ENCODE measurements around the gene KRTAP27-1.

DNA sequence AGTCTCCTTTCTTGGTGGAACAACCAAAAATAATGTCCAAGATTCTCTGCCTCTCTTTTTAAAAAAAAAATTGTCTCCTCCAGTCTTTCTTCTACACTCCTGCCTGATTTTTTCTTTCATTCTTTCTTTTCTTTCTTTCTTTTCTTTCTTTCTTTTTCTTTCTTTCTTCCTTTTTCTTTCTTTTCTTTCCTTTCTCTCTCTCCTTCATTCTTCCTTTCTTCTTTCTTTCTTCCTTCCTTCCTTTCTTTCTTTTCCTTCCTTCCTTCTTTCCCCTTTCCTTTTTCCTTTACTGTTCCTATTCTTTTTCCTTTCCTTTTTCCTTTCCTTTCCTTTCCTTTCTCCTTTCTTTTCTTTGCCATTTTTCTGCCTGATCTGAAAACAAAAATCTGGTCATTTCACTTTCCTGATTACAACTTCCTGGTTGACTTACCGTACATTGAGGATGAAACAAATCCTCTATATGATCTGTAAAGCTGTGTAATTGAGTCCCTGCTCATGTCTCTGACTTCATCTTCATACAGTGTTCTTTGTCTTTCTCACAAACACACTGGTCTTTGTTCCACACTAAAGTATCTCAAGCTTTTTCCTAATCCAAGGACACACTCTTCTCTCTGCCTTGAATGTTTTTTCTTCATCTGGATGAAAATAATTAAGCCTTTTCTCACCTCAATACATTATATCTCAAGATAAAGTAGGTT, 17.0 kb upstream of the KRTAP27-1 start:
- TF ChIP-seq, protein P1, sequence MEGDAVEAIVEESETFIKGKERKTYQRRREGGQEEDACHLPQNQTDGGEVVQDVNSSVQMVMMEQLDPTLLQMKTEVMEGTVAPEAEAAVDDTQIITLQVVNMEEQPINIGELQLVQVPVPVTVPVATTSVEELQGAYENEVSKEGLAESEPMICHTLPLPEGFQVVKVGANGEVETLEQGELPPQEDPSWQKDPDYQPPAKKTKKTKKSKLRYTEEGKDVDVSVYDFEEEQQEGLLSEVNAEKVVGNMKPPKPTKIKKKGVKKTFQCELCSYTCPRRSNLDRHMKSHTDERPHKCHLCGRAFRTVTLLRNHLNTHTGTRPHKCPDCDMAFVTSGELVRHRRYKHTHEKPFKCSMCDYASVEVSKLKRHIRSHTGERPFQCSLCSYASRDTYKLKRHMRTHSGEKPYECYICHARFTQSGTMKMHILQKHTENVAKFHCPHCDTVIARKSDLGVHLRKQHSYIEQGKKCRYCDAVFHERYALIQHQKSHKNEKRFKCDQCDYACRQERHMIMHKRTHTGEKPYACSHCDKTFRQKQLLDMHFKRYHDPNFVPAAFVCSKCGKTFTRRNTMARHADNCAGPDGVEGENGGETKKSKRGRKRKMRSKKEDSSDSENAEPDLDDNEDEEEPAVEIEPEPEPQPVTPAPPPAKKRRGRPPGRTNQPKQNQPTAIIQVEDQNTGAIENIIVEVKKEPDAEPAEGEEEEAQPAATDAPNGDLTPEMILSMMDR (IDR thresholded peaks at IDR 0.05) = no peak
- TF ChIP-seq POLR2A (IDR thresholded peaks at IDR 0.05) = no peak

All from ovary (tissue), 3 donors.